ENCODE data around the gene POLR2L. TPM values are rescaled to one million over a fixed set of nuclear protein-coding genes. Genes with fewer than 3 reads are reported as not detected.

POLR2L gene
- polyA plus RNA-seq, 2 donors: 64.9 to 177 TPM

DNA sequence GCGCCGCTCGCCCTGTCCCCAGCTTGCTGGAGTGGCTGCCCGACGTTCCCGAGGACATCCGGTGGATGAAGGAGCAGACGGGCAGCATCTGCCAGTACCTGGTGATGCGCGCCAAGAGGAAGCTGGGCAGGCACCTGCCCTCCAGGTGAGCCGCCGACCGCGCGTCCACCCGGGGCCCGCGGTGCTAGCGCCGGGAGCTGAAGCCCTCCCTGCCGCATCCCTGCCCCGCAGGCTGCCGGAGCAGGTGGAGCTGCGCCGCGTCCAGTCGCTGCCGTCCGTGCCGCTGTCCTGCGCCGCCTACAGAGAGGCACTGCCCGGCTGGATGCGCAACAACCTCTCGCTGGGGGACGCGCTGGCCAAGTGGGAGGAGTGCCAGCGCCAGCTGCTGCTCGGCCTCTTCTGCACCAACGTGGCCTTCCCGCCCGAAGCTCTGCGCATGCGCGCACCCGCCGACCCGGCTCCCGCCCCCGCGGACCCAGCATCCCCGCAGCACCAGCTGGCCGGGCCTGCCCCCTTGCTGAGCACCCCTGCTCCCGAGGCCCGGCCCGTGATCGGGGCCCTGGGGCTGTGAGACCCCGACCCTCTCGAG is 17.9 kb downstream of the POLR2L start:
- peaks cover 18 to 43% of the 10 kb centered on the region in 2 donors for H3K4me1 ChIP-seq (ENCODE audit: control insufficient read depth in 2 of 2, insufficient read depth in 2 of 2, low read length in 1 of 2)
- H3K27me3 ChIP-seq (ENCODE audit: control insufficient read depth in 1 of 2, insufficient read depth in 2 of 2, low read length in 2 of 2): no peaks in the 10 kb centered on the region
- WGBS, 2 donors: 71 to 86% methylated on average over 59 of the region's 59 CpGs
- no peak overlapping the region for H3K27ac ChIP-seq (ENCODE audit: low read depth in 2 of 2, low read length in 1 of 2)
- no peak overlapping the region for H3K4me3 ChIP-seq (ENCODE audit: low read depth in 1 of 2, low read length in 2 of 2)
- peaks cover 4 to 27% of the 10 kb centered on the region in 2 donors for H3K36me3 ChIP-seq (ENCODE audit: control insufficient read depth in 2 of 2, insufficient read depth in 2 of 2, low read length in 1 of 2)
- H3K9me3 ChIP-seq (ENCODE audit: control insufficient read depth in 2 of 2, insufficient read depth in 1 of 2, low read depth in 1 of 2, low read length in 1 of 2): no peaks in the 10 kb centered on the region

DNA sequence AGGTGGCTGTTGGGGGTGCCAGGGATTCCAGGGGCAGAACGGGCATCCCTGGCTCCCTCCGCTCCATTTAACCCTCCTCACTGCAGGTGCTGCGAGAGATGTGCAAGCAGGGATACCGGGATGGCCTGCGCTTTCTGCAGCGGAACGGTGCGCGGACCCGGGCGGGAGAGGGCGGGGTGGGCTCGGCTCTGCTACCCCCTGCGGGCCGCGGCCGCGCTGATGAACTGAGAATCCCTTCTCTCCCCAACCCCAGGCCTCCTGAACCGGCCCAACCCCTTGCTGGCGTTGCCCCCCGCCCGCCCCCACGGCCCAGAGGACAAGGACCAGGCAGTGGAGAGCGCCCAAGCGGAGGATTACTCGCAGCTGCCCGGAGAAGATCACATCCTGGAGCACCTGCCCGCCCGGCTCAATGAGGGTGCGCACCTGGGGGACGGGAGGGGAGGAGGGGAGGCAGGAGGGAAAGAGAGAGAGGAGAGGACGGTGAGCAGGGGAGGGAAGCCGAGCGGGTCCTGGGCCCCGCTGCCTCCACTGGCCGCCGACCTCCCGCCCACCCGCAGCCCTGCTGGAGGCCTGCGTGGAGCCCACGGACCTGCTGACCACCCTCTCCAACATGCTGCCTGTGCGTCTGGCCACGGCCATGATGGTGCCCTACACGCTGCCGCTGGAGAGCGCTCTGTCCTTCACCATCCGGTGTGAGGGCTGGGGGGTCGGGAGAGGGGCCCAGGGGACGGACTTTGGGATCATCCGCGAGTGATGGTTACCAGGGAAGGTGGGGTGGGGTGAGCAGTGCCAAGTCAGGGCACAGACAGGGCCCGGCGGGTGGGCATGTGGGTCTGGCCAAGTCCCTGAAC is 18.7 kb downstream of the POLR2L start:
- 79 to 90% methylated on average over 48 to 53 of the region's 53 CpGs for WGBS, 2 donors
- Histone ChIP-seq H3K27me3 (ENCODE audit: control insufficient read depth in 1 of 2, insufficient read depth in 2 of 2, low read length in 2 of 2) (no peaks in the 10 kb centered on the region), H3K36me3 (ENCODE audit: control insufficient read depth in 2 of 2, insufficient read depth in 2 of 2, low read length in 1 of 2) (peaks cover 4 to 27% of the 10 kb centered on the region in 2 donors), H3K4me1 (ENCODE audit: control insufficient read depth in 2 of 2, insufficient read depth in 2 of 2, low read length in 1 of 2) (peaks cover 17 to 36% of the 10 kb centered on the region in 2 donors), H3K27ac (ENCODE audit: low read depth in 2 of 2, low read length in 1 of 2) (no peak overlapping the region), H3K4me3 (ENCODE audit: low read depth in 1 of 2, low read length in 2 of 2) (no peak overlapping the region), H3K9me3 (ENCODE audit: control insufficient read depth in 2 of 2, insufficient read depth in 1 of 2, low read depth in 1 of 2, low read length in 1 of 2) (no peaks in the 10 kb centered on the region)

DNA sequence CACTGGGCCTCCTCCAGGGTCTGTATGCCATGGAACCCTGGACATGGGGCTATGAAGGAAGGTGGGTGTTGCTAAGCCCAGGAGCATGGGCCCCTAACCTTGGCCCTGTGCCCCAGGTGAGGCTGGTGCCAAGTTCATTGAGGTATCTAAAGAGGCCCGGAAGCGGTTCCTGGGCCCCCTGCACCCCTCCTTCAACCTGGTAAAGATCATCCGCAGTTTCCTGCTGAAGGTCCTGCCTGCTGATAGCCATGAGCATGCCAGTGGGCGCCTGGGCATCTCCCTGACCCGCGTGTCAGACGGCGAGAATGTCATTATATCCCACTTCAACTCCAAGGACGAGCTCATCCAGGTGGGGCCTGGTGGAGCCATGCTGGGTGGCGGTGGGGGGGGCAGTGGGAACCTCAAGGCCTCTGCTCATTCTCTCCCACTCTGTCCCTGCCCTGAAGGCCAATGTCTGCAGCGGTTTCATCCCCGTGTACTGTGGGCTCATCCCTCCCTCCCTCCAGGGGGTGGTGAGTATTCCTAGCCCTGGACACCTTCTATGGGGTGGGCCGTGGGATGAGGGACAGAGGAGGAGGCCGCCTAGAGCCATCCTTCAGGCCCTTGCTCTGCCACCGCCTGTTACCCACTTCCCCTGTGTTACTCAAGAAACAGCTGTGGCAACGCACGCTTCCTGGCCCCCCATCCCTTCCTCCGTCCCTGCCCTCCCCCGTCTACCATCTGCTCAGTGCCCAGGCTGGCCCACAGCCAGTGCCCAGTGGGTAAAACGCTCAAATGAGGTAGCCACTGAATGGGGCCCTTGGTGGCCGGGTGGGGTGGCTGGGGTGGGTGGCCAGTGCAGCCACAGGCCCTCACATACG is 20.6 kb downstream of the POLR2L start:
- Histone ChIP-seq H3K9me3 (ENCODE audit: control insufficient read depth in 2 of 2, insufficient read depth in 1 of 2, low read depth in 1 of 2, low read length in 1 of 2) (no peaks in the 10 kb centered on the region), H3K4me1 (ENCODE audit: control insufficient read depth in 2 of 2, insufficient read depth in 2 of 2, low read length in 1 of 2) (peaks cover 17 to 28% of the 10 kb centered on the region in 2 donors), H3K27ac (ENCODE audit: low read depth in 2 of 2, low read length in 1 of 2) (peak overlapping the region in 1 of 2 donors; percentile 93), H3K27me3 (ENCODE audit: control insufficient read depth in 1 of 2, insufficient read depth in 2 of 2, low read length in 2 of 2) (no peaks in the 10 kb centered on the region), H3K36me3 (ENCODE audit: control insufficient read depth in 2 of 2, insufficient read depth in 2 of 2, low read length in 1 of 2) (peaks cover 4 to 27% of the 10 kb centered on the region in 2 donors), H3K4me3 (ENCODE audit: low read depth in 1 of 2, low read length in 2 of 2) (peak overlapping the region in 1 of 2 donors; percentile 78)
- 67 to 73% methylated on average over 22 of the region's 22 CpGs for WGBS, 2 donors

DNA sequence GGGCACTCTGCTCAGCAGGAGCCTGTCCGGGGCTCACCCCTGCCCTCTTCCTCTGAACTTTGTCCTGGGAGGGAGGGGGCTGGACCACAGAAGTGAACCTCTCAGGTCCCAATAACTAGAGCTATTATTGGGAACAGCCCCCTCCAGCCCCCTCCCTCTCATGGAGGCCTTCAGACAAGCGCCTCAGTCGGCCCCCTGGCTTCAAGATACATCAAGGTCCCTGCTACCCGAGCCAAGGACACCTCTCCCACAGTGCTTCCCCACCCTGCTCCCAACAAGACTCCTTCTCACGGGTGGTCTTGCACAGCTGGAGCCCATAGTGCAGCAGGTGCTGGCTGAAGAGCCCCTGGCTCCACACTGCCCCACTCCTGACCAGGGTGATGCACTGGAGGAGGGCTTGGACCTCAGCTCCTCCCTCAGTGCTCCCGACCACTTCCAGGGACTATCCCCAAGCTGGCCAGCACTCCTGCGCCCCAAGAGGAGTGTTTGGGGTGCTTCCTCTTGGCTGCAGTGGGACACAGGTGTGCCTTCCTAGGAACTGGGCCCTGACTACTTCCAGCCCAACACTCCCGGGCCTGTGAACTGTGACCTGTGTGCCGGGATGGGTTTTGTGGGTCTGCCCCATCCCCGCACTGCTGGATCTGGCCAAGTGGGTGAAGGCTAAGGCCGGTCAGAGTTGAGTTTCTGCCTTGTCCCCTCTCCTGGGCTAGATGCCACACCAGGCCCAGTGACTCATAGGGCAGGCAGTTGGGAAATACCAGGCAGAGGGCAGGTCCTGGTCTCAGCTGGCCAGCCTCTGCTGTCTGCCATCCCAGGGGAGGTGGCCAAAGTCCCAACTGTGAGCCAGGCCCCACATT is 21.4 kb downstream of the POLR2L start:
- peak overlapping the region; percentile 93 to 98 for H3K27ac ChIP-seq (ENCODE audit: low read depth in 2 of 2, low read length in 1 of 2)
- H3K27me3 ChIP-seq (ENCODE audit: control insufficient read depth in 1 of 2, insufficient read depth in 2 of 2, low read length in 2 of 2): no peaks in the 10 kb centered on the region
- 36 to 53% methylated on average over 11 of the region's 11 CpGs for WGBS, 2 donors
- peaks cover 4 to 27% of the 10 kb centered on the region in 2 donors for H3K36me3 ChIP-seq (ENCODE audit: control insufficient read depth in 2 of 2, insufficient read depth in 2 of 2, low read length in 1 of 2)
- H3K9me3 ChIP-seq (ENCODE audit: control insufficient read depth in 2 of 2, insufficient read depth in 1 of 2, low read depth in 1 of 2, low read length in 1 of 2): no peaks in the 10 kb centered on the region
- H3K4me1 ChIP-seq (ENCODE audit: control insufficient read depth in 2 of 2, insufficient read depth in 2 of 2, low read length in 1 of 2): peaks cover 17 to 27% of the 10 kb centered on the region in 2 donors
- peak overlapping the region; percentile 78 for H3K4me3 ChIP-seq (ENCODE audit: low read depth in 1 of 2, low read length in 2 of 2)

- Histone ChIP-seq H3K36me3 (ENCODE audit: control insufficient read depth in 2 of 2, insufficient read depth in 2 of 2, low read length in 1 of 2) (peaks cover 4 to 21% of the 10 kb centered on the region in 2 donors), H3K4me1 (ENCODE audit: control insufficient read depth in 2 of 2, insufficient read depth in 2 of 2, low read length in 1 of 2) (peaks cover 13 to 22% of the 10 kb centered on the region in 2 donors), H3K4me3 (ENCODE audit: low read depth in 1 of 2, low read length in 2 of 2) (peak overlapping the region; percentile 78), H3K9me3 (ENCODE audit: control insufficient read depth in 2 of 2, insufficient read depth in 1 of 2, low read depth in 1 of 2, low read length in 1 of 2) (no peaks in the 10 kb centered on the region), H3K27ac (ENCODE audit: low read depth in 2 of 2, low read length in 1 of 2) (peak overlapping the region; percentile 93 to 98), H3K27me3 (ENCODE audit: control insufficient read depth in 1 of 2, insufficient read depth in 2 of 2, low read length in 2 of 2) (no peaks in the 10 kb centered on the region)
- 2 to 3% methylated on average over 42 to 47 of the region's 47 CpGs for WGBS, 2 donors
Observed at GRCh38 chr11:819943-820649, 22.2 kb downstream of the POLR2L start.

DNA sequence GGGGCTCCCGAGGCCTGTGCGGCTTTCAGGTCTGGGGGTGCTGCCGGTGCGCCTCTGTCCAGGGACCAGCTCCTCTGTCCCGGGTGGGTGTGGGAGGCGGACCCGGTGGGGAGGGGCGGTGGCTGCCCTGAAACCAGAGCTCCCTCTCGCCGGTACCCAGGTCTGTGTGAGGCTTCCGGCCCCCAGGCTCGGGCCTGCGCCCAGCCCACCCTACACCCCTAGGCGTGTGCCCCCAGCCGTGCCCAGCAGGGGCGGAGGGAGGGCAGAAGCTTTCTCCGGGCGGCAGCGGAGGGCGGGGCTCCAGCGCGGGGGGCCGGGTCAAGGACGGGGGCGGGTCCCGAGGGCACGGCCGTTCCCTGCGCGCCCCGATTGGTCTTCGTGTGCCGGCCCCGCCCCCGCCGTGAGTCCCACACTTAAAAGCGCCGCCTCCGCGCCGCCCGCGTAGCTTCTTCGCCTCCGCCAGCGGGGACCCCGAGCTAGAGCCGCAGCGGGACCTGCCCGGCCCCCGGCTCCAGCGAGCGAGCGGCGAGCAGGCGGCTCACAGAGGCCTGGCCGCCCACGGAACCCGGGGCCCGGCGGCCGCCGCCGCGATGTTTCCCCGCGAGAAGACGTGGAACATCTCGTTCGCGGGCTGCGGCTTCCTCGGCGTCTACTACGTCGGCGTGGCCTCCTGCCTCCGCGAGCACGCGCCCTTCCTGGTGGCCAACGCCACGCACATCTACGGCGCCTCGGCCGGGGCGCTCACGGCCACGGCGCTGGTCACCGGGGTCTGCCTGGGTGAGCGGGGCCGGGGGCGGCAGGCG is 23.0 kb downstream of the POLR2L start:
- WGBS, 2 donors: 0 to 1% methylated on average over 52 to 96 of the region's 96 CpGs
- H3K27ac ChIP-seq (ENCODE audit: low read depth in 2 of 2, low read length in 1 of 2): peak overlapping the region; percentile 93 to 98
- peaks cover 13 to 22% of the 10 kb centered on the region in 2 donors for H3K4me1 ChIP-seq (ENCODE audit: control insufficient read depth in 2 of 2, insufficient read depth in 2 of 2, low read length in 1 of 2)
- peaks cover 4 to 14% of the 10 kb centered on the region in 2 donors for H3K36me3 ChIP-seq (ENCODE audit: control insufficient read depth in 2 of 2, insufficient read depth in 2 of 2, low read length in 1 of 2)
- no peaks in the 10 kb centered on the region for H3K9me3 ChIP-seq (ENCODE audit: control insufficient read depth in 2 of 2, insufficient read depth in 1 of 2, low read depth in 1 of 2, low read length in 1 of 2)
- H3K4me3 ChIP-seq (ENCODE audit: low read depth in 1 of 2, low read length in 2 of 2): peak overlapping the region; percentile 78
- no peaks in the 10 kb centered on the region for H3K27me3 ChIP-seq (ENCODE audit: control insufficient read depth in 1 of 2, insufficient read depth in 2 of 2, low read length in 2 of 2)

GRCh38 chr11:818396-819128 is 23.8 kb downstream of the POLR2L start, which contains the start of gene PNPLA2:
PNPLA2 (plus strand) TSS chr11:818914; CDS start chr11:819719, 805 bp downstream.
- Histone ChIP-seq H3K36me3 (ENCODE audit: control insufficient read depth in 2 of 2, insufficient read depth in 2 of 2, low read length in 1 of 2) (peaks cover 8 to 9% of the 10 kb centered on the region in 2 donors), H3K4me3 (ENCODE audit: low read depth in 1 of 2, low read length in 2 of 2) (peak within 1 kb of the TSS; percentile 78)
- WGBS, 2 donors: 17% methylated on average over 20 of the region's 20 CpGs

More at GRCh38 chr11:818396-819128, 23.8 kb downstream of the POLR2L start, which contains the start of gene PNPLA2:
- peaks cover 13 to 22% of the 10 kb centered on the region in 2 donors for H3K4me1 ChIP-seq (ENCODE audit: control insufficient read depth in 2 of 2, insufficient read depth in 2 of 2, low read length in 1 of 2)
- peak within 1 kb of the TSS; percentile 93 to 98 for H3K27ac ChIP-seq (ENCODE audit: low read depth in 2 of 2, low read length in 1 of 2)
- no peaks in the 10 kb centered on the region for H3K27me3 ChIP-seq (ENCODE audit: control insufficient read depth in 1 of 2, insufficient read depth in 2 of 2, low read length in 2 of 2)
- no peaks in the 10 kb centered on the region for H3K9me3 ChIP-seq (ENCODE audit: control insufficient read depth in 2 of 2, insufficient read depth in 1 of 2, low read depth in 1 of 2, low read length in 1 of 2)
